ENCODE measurements around the gene FILIP1L. TPM values are rescaled to one million over a fixed set of nuclear protein-coding genes. Genes with fewer than 3 reads are reported as not detected.

FILIP1L gene
- total RNA-seq, 2 donors from 2014 or later, result 9.5 to 28.2 TPM

- Histone ChIP-seq H3K27ac (no peak overlapping the region), H3K4me3 (no peak overlapping the region), H3K9me3 (no peaks in the 10 kb centered on the region), H3K27me3 (replicated peaks; ENCODE audit: insufficient read depth) (no peaks in the 10 kb centered on the region), H3K36me3 (no peaks in the 10 kb centered on the region), H3K4me1 (replicated peaks) (no peaks in the 10 kb centered on the region)
- no peak for DNase-seq (ENCODE audit: low spot score)
- intact Hi-C loops (cut with DNase I), result no loop called here
- WGBS, result 75% methylated on average over 3 of the region's 3 CpGs
- TF ChIP-seq POLR2A (IDR thresholded peaks at IDR 0.05) (no peak), POLR2AphosphoS5 (IDR thresholded peaks at IDR 0.05) (no peak), CTCF (IDR thresholded peaks at IDR 0.05) (no peak)
These were observed 80.3 kb downstream of the FILIP1L start for GRCh38 chr3:100033903-100034471.

GRCh38 chr3:100033184-100033583 is 81.1 kb downstream of the FILIP1L start:
- TF ChIP-seq CTCF (IDR thresholded peaks at IDR 0.05) (no peak), POLR2AphosphoS5 (IDR thresholded peaks at IDR 0.05) (peak; percentile 53), POLR2A (IDR thresholded peaks at IDR 0.05) (no peak)
- peak; percentile 67 for DNase-seq (ENCODE audit: low spot score)
- WGBS, result 14% methylated on average over 1 of the region's 1 CpG
- intact Hi-C loops (cut with DNase I), result no loop called here
- Histone ChIP-seq H3K36me3 (no peaks in the 10 kb centered on the region), H3K4me3 (no peak overlapping the region), H3K27ac (no peak overlapping the region), H3K4me1 (replicated peaks) (no peaks in the 10 kb centered on the region), H3K27me3 (replicated peaks; ENCODE audit: insufficient read depth) (no peaks in the 10 kb centered on the region), H3K9me3 (no peaks in the 10 kb centered on the region)

- DNase-seq (ENCODE audit: low spot score), result no peak
- no peaks in the 10 kb centered on the region for H3K9me3 ChIP-seq
- TF ChIP-seq POLR2AphosphoS5 (IDR thresholded peaks at IDR 0.05), result no peak
- TF ChIP-seq CTCF (IDR thresholded peaks at IDR 0.05), result no peak
- TF ChIP-seq POLR2A (IDR thresholded peaks at IDR 0.05), result no peak
- intact Hi-C loops (cut with DNase I), result no loop called here
- WGBS, result 37% methylated on average over 5 of the region's 5 CpGs
- no peaks in the 10 kb centered on the region for H3K27me3 ChIP-seq (replicated peaks; ENCODE audit: insufficient read depth)
- no peak overlapping the region for H3K27ac ChIP-seq
- no peak overlapping the region for H3K4me3 ChIP-seq
- H3K36me3 ChIP-seq, result no peaks in the 10 kb centered on the region
- no peaks in the 10 kb centered on the region for H3K4me1 ChIP-seq (replicated peaks)
These were observed 82.1 kb downstream of the FILIP1L start for GRCh38 chr3:100032243-100032642.

GRCh38 chr3:100030914-100031425 is 83.3 kb downstream of the FILIP1L start:
- intact Hi-C loops (cut with DNase I), result no loop called here
- Histone ChIP-seq H3K4me1 (replicated peaks) (no peaks in the 10 kb centered on the region), H3K27ac (no peak overlapping the region), H3K27me3 (replicated peaks; ENCODE audit: insufficient read depth) (no peaks in the 10 kb centered on the region), H3K9me3 (no peaks in the 10 kb centered on the region), H3K36me3 (no peaks in the 10 kb centered on the region), H3K4me3 (no peak overlapping the region)
- WGBS, result 88% methylated on average over 1 of the region's 1 CpG
- DNase-seq (ENCODE audit: low spot score), result no peak
- TF ChIP-seq CTCF (IDR thresholded peaks at IDR 0.05), result no peak
- TF ChIP-seq POLR2A (IDR thresholded peaks at IDR 0.05), result no peak
- no peak for TF ChIP-seq POLR2AphosphoS5 (IDR thresholded peaks at IDR 0.05)

- 87% methylated on average over 3 of the region's 3 CpGs for WGBS
- Histone ChIP-seq H3K9me3 (no peaks in the 10 kb centered on the region), H3K4me3 (no peak overlapping the region), H3K36me3 (no peaks in the 10 kb centered on the region), H3K27ac (no peak overlapping the region), H3K4me1 (replicated peaks) (no peaks in the 10 kb centered on the region), H3K27me3 (replicated peaks; ENCODE audit: insufficient read depth) (no peaks in the 10 kb centered on the region)
- DNase-seq (ENCODE audit: low spot score), result no peak
- no peak for TF ChIP-seq CTCF (IDR thresholded peaks at IDR 0.05)
- TF ChIP-seq POLR2A (IDR thresholded peaks at IDR 0.05), result no peak
- TF ChIP-seq POLR2AphosphoS5 (IDR thresholded peaks at IDR 0.05), result no peak
- intact Hi-C loops (cut with DNase I), result no loop called here
These were observed 84.0 kb downstream of the FILIP1L start for GRCh38 chr3:100030346-100030745.
